ENCODE measurements around the gene MT2A. TPM values are rescaled to one million over a fixed set of nuclear protein-coding genes. Genes with fewer than 3 reads are reported as not detected.
A peak's percentile ranks its signal among the peaks of the same experiment; 100 is the strongest.

MT2A gene
- total and polyA plus RNA-seq, 2 of the 13 experiments (the other 11 are each of a cell fraction or from before 2014, with no cell fraction given) = 135 to 371 TPM

DNA sequence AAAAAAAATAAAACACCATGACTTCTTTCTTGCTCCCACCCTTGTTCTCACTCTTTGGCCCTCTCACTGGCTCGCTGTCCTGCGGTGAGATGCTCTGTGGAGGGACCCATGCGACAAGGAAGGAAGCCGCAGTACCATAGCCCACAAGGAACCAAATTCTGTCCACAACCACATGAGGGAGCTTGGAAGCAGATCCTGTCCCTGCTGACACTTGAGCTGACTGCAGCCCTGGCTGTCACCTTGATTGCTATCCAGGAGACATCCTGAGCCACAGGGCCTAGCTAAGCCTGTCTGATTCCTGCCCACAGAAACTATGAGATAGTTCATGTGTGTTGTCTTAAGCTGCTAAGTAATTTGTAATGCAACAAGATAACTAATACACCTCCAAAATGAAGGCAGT is 4.8 kb upstream of the MT2A start (continued):
- TF ChIP-seq ZFX (CRISPR knock-in tag; IDR thresholded peaks at IDR 0.05; ENCODE audit: low read depth) (peak; percentile 50; the same call in 1 of the 2 replicates), HNF4A (CRISPR knock-in tag; IDR thresholded peaks at IDR 0.05) (no peak), KDM5A (IDR thresholded peaks at IDR 0.05; ENCODE audit: borderline replicate concordance, low read length) (no peak), PAF1 (CRISPR knock-in tag; IDR thresholded peaks at IDR 0.05) (no peak), ONECUT2 (CRISPR knock-in tag; IDR thresholded peaks at IDR 0.05) (no peak), ZBTB46 (CRISPR knock-in tag; IDR thresholded peaks at IDR 0.05; ENCODE audit: borderline replicate concordance) (0 out of 2 replicates have a peak, but pooled peaks have one; percentile 7), GTF3A (CRISPR knock-in tag; conservative IDR thresholded peaks at IDR 0.05) (no peak), BCL6 (CRISPR knock-in tag; IDR thresholded peaks at IDR 0.05) (0 out of 2 replicates have a peak, but pooled peaks have one; percentile 7), RXRA (CRISPR knock-in tag; IDR thresholded peaks at IDR 0.05) (no peak), ZSCAN25 (CRISPR knock-in tag; IDR thresholded peaks at IDR 0.05) (no peak), TEAD3 (CRISPR knock-in tag; optimal IDR thresholded peaks at IDR 0.05; ENCODE audit: borderline replicate concordance) (peak; percentile 66), KAT8 (CRISPR knock-in tag; IDR thresholded peaks at IDR 0.05) (peak; percentile 22; the same call in 1 of the 2 replicates), ZNF713 (CRISPR knock-in tag; IDR thresholded peaks at IDR 0.05) (0 out of 2 replicates have a peak, but pooled peaks have one; percentile 46), CENPX (CRISPR knock-in tag; IDR thresholded peaks at IDR 0.05) (no peak), TAF1 (CRISPR knock-in tag; IDR thresholded peaks at IDR 0.05) (no peak), NFIB (CRISPR knock-in tag; IDR thresholded peaks at IDR 0.05; ENCODE audit: borderline replicate concordance) (no peak), ZNF282 (IDR thresholded peaks at IDR 0.05; ENCODE audit: partially characterized antibody) (no peak), ZNF354B (CRISPR knock-in tag; IDR thresholded peaks at IDR 0.05) (no peak), BORCS8-MEF2B (CRISPR knock-in tag; IDR thresholded peaks at IDR 0.05) (no peak), ZBTB39 (CRISPR knock-in tag; IDR thresholded peaks at IDR 0.05) (no peak), FUBP1 (CRISPR knock-in tag; IDR thresholded peaks at IDR 0.05; ENCODE audit: borderline replicate concordance) (no peak), MTERF4 (CRISPR knock-in tag; IDR thresholded peaks at IDR 0.05) (no peak), RARA (CRISPR knock-in tag; IDR thresholded peaks at IDR 0.05) (peak; percentile 35; the same call in 1 of the 2 replicates), ZNF296 (CRISPR knock-in tag; conservative IDR thresholded peaks at IDR 0.05) (no peak)
- TF ChIP-seq, protein P1, sequence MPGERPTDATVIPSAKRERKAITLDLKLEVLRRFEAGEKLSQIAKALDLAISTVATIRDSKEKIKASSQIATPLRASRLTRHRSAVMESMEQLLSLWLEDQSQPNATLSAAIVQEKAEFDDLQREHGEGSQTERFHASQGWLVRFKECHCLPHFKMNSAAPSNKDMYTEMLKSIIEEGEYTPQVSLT (CRISPR knock-in tag; IDR thresholded peaks at IDR 0.05; ENCODE audit: borderline replicate concordance, low read depth) = no peak
